OCI-LY1 (cell line): ENCODE measurements around the gene PID1.

ENCODE experiments used
- H2AFZ ChIP-seq: fragments of 200-600 bp; sonication (generic), shearing (Covaris generic); 2 replicates; pipeline ENCODE4 v1.6.0; 2014; ENCODE audit warnings: antibody characterized with exemption, mild to moderate bottlenecking, low read length
- H3F3A ChIP-seq: fragments of 200-600 bp; sonication (generic), shearing (Covaris generic); 2 replicates; pipeline ENCODE4 v1.6.0; 2014; ENCODE audit warnings: mild to moderate bottlenecking, antibody characterized with exemption, low read length, moderate library complexity; ENCODE audit not compliant: insufficient read depth
- H3K27ac ChIP-seq: fragments of 200-600 bp; sonication (generic); 2 replicates; pipeline ENCODE4 v1.5.1; 2014; ENCODE audit warnings: low read length, mixed run types, mild to moderate bottlenecking, low read depth; ENCODE audit not compliant: poor library complexity, severe bottlenecking
- H3K27me3 ChIP-seq: fragments of 200-600 bp; sonication (generic); 2 replicates; pipeline ENCODE4 v1.6.0; 2014; ENCODE audit warnings: antibody characterized with exemption, mild to moderate bottlenecking, low read length, moderate library complexity; ENCODE audit not compliant: insufficient read depth
- H3K36me3 ChIP-seq: fragments of 200-600 bp; sonication (generic); 2 replicates; pipeline ENCODE4 v1.6.1; 2014; ENCODE audit warnings: mild to moderate bottlenecking, antibody characterized with exemption, low read length, moderate library complexity, mixed read lengths; ENCODE audit not compliant: insufficient read depth
- H3K4me1 ChIP-seq: fragments of 200-600 bp; sonication (generic); 2 replicates; pipeline ENCODE4 v1.5.1; 2014; ENCODE audit warnings: mild to moderate bottlenecking, low read length, moderate library complexity; ENCODE audit not compliant: insufficient read depth, severe bottlenecking
- H3K4me2 ChIP-seq: fragments of 200-600 bp; sonication (generic), shearing (Covaris generic); 2 replicates; pipeline ENCODE4 v1.6.1; 2014; ENCODE audit warnings: low read length
- H3K4me3 ChIP-seq: fragments of 200-600 bp; sonication (generic); 2 replicates; pipeline ENCODE4 v1.5.1; 2014; ENCODE audit warnings: low read length, low read depth, mild to moderate bottlenecking, mixed read lengths; ENCODE audit not compliant: poor library complexity, severe bottlenecking
- H3K79me2 ChIP-seq: fragments of 200-600 bp; shearing (Covaris generic); 2 replicates; pipeline ENCODE4 v1.6.1; 2016; ENCODE audit warnings: mixed run types, low read length, mixed read lengths; ENCODE audit not compliant: insufficient read depth
- H3K9ac ChIP-seq: fragments of 200-600 bp; sonication (generic), shearing (Covaris generic); 2 replicates; pipeline ENCODE4 v1.6.1; 2014; ENCODE audit warnings: mild to moderate bottlenecking, low read length, mixed read lengths
- H3K9me2 ChIP-seq: fragments of 200-600 bp; sonication (generic), shearing (Covaris generic); 2 replicates; pipeline ENCODE4 v1.6.1; 2014; ENCODE audit warnings: low read depth, mild to moderate bottlenecking, low read length, mixed read lengths
- H3K9me3 ChIP-seq: fragments of 200-600 bp; shearing (Covaris generic); 2 replicates; pipeline ENCODE4 v1.6.1; 2014; ENCODE audit warnings: low read length, mixed read lengths
- H4K20me1 ChIP-seq: fragments of 200-600 bp; sonication (generic), shearing (Covaris generic); 2 replicates; pipeline ENCODE4 v1.6.0; 2016; ENCODE audit warnings: mild to moderate bottlenecking, low read length; ENCODE audit not compliant: insufficient read depth
- CTCF ChIP-seq: fragments of 200-600 bp; sonication (generic), shearing (Covaris generic); IDR thresholded peaks from 2 replicates; pipeline ENCODE4 v1.5.1; 2017; ENCODE audit warnings: mild to moderate bottlenecking, antibody characterized with exemption, low read length, moderate library complexity, mixed read lengths
- EZH2 ChIP-seq: fragments of 200-600 bp; sonication (generic), shearing (Covaris generic); IDR thresholded peaks from 2 replicates; pipeline ENCODE4 v1.8.0; 2017; ENCODE audit warnings: borderline replicate concordance, mixed run types, mild to moderate bottlenecking, antibody characterized with exemption, low read length, moderate library complexity, mixed read lengths

PID1 gene

GRCh38 chr2:228983700-228984099 lies 287.4 kb downstream of the PID1 start:
- Histone ChIP-seq H3K9me2 (no peaks in the 10 kb centered on the region), H3K27me3 (no peaks in the 10 kb centered on the region), H3K36me3 (no peaks in the 10 kb centered on the region), H4K20me1 (no peaks in the 10 kb centered on the region), H3K4me2 (no peak overlapping the region), H3F3A (no peaks in the 10 kb centered on the region), H3K9me3 (no peaks in the 10 kb centered on the region), H3K79me2 (no peaks in the 10 kb centered on the region), H2AFZ (no peak overlapping the region), H3K9ac (no peak overlapping the region), H3K27ac (no peak overlapping the region), H3K4me1 (no peaks in the 10 kb centered on the region), H3K4me3 (no peak overlapping the region)
- TF ChIP-seq EZH2 = no peak
- 0 out of 2 replicates have a peak, but pooled peaks have one; percentile 7 for TF ChIP-seq CTCF

- H3K27me3 ChIP-seq = no peaks in the 10 kb centered on the region
These were observed 296.9 kb downstream of the PID1 start for GRCh38 chr2:228974169-228974568.

More at GRCh38 chr2:228974169-228974568, 296.9 kb downstream of the PID1 start:
- no peak for TF ChIP-seq EZH2
- TF ChIP-seq CTCF = no peak
- no peak overlapping the region for H3K4me2 ChIP-seq
- H3K4me3 ChIP-seq = no peak overlapping the region
- no peaks in the 10 kb centered on the region for H3K4me1 ChIP-seq
- H4K20me1 ChIP-seq = no peaks in the 10 kb centered on the region
- H3K79me2 ChIP-seq = no peaks in the 10 kb centered on the region
- H3F3A ChIP-seq = no peaks in the 10 kb centered on the region
- no peaks in the 10 kb centered on the region for H3K36me3 ChIP-seq
- no peak overlapping the region for H2AFZ ChIP-seq
- no peak overlapping the region for H3K9ac ChIP-seq
- no peaks in the 10 kb centered on the region for H3K9me2 ChIP-seq
- H3K27ac ChIP-seq = no peak overlapping the region
- H3K9me3 ChIP-seq = no peaks in the 10 kb centered on the region
